Right cardiac atrium (tissue), 5 donors: ENCODE results near the gene NADSYN1. TPM values are rescaled to one million over a fixed set of nuclear protein-coding genes. Genes with fewer than 3 reads are reported as not detected.

Experiments
- ATAC-seq, 2 donors: fragments of 200-7000 bp; cut with Tn5 transposase; one replicate each; pipeline versions ENCODE4 v1.8.0 to v1.9.1; 2020; ENCODE audit warnings: moderate library complexity in 2 of 2, mild to moderate bottlenecking in 1 of 2
- DNase-seq, 3 donors: peaks; one replicate each; pipeline ENCODE4 v3.0.0-alpha.2; 2020
- H3K27ac ChIP-seq: one replicate; pipeline ENCODE4 v1.5.1; 2013; ENCODE audit warnings: mild to moderate bottlenecking, low read length, control low read depth, moderate library complexity
- H3K27me3 ChIP-seq: one replicate; pipeline ENCODE4 v1.6.1; 2013; ENCODE audit not compliant: control insufficient read depth, insufficient read depth
- H3K4me1 ChIP-seq: one replicate; pipeline ENCODE4 v1.6.1; 2013; ENCODE audit warnings: low read length; ENCODE audit not compliant: control insufficient read depth, insufficient read depth
- H3K4me3 ChIP-seq: one replicate; pipeline ENCODE4 v1.5.1; 2013; ENCODE audit warnings: low read length, control low read depth
- H3K9me3 ChIP-seq: one replicate; pipeline ENCODE4 v1.6.1; 2013; ENCODE audit warnings: low read length; ENCODE audit not compliant: control insufficient read depth
- WGBS: extraction: QIAGEN DNeasy Blood & Tissue Kit; methylation state at CpG from one replicate; pipeline ENCODE4 v1.1.7; 2013; 5-methylcytosine and 5-hydroxymethylcytosine counted together
- intact Hi-C, 4 donors: fragments of 100-400 bp; cut with DNase I; formaldehyde crosslinking; loops; one replicate each; pipeline versions ENCODE4 v1.11.0 to v1.14.0; 2022 to 2023
- polyA plus RNA-seq: library from polyadenylated mRNA; stranded (reverse); fragments of 200-250 nt; gene quantifications from one replicate; pipeline ENCODE4 v1.2.3, GENCODE V29; 2013
- total RNA-seq, 4 donors: library from RNA; stranded (reverse); fragmentation: NEBNext Ultra II Directional; extraction: Animal tissue kit (Norgen Biotek cat#: 25700); gene quantifications; one replicate each; pipeline ENCODE4 v1.2.1, GENCODE V29; 2021
- donor health status: healthy with polysubstance abuse.
- donor health status: DM: no; HTN: yes; CAD: no.
- donor health status: DM: no; HTN: no; CAD: no.
- donor health status: DM: no; HTN: yes; CAD: no; lungs with severe emphysema.
- donor health status: DM: yes; HTN: yes; CAD: no.

NADSYN1 gene
- total and polyA plus RNA-seq, 5 donors, result 21.5 to 28.2 (median 25.1) TPM

- 97% methylated on average over 18 of the region's 18 CpGs for WGBS
- Histone ChIP-seq H3K9me3 (no peaks in the 10 kb centered on the region), H3K27me3 (no peaks in the 10 kb centered on the region), H3K4me3 (no peak overlapping the region), H3K4me1 (no peaks in the 10 kb centered on the region), H3K27ac (no peak overlapping the region)
- DNase-seq (no peak), ATAC-seq (no peak)
- intact Hi-C loops, result no loop called here
These were observed 32.5 kb downstream of the NADSYN1 start for GRCh38 chr11:71485466-71485865.

GRCh38 chr11:71486320-71486719 is 33.3 kb downstream of the NADSYN1 start:
- intact Hi-C loops, result no loop called here
- DNase-seq, result no peak
- Histone ChIP-seq H3K27me3 (no peaks in the 10 kb centered on the region), H3K4me3 (no peak overlapping the region), H3K9me3 (no peaks in the 10 kb centered on the region), H3K27ac (no peak overlapping the region), H3K4me1 (no peaks in the 10 kb centered on the region)
- 95% methylated on average over 1 of the region's 1 CpG for whole genome bisulfite sequencing
- ATAC-seq, result no peak

GRCh38 chr11:71488681-71489270 is 35.8 kb downstream of the NADSYN1 start:
- no peaks in the 10 kb centered on the region for H3K4me1 ChIP-seq
- no peak for DNase-seq
- no peak overlapping the region for H3K4me3 ChIP-seq
- intact Hi-C loops, result no loop called here
- no peaks in the 10 kb centered on the region for H3K27me3 ChIP-seq
- 69% methylated on average over 6 of the region's 6 CpGs for WGBS
- H3K9me3 ChIP-seq, result no peaks in the 10 kb centered on the region
- ATAC-seq, result no peak
- no peak overlapping the region for H3K27ac ChIP-seq

- Histone ChIP-seq H3K27ac (no peak overlapping the region), H3K9me3 (no peaks in the 10 kb centered on the region), H3K27me3 (no peaks in the 10 kb centered on the region), H3K4me1 (no peaks in the 10 kb centered on the region), H3K4me3 (no peak overlapping the region)
- ATAC-seq (no peak), DNase-seq (no peak)
- intact Hi-C loops, result no loop called here
- WGBS, result 73% methylated on average over 15 of the region's 15 CpGs
These were observed 36.5 kb downstream of the NADSYN1 start for GRCh38 chr11:71489311-71490043.

- ATAC-seq (no peak), DNase-seq (no peak)
- Histone ChIP-seq H3K27ac (no peak overlapping the region), H3K9me3 (no peaks in the 10 kb centered on the region), H3K27me3 (no peaks in the 10 kb centered on the region), H3K4me3 (no peak overlapping the region), H3K4me1 (no peaks in the 10 kb centered on the region)
- WGBS, result 91% methylated on average over 23 of the region's 23 CpGs
- intact Hi-C loops, result no loop called here
These were observed 37.2 kb downstream of the NADSYN1 start for GRCh38 chr11:71490044-71490730.

- intact Hi-C loops, result no loop called here
- Histone ChIP-seq H3K27ac (no peak overlapping the region), H3K9me3 (no peaks in the 10 kb centered on the region), H3K27me3 (no peaks in the 10 kb centered on the region), H3K4me3 (no peak overlapping the region), H3K4me1 (no peaks in the 10 kb centered on the region)
- no peak for DNase-seq
- no peak for ATAC-seq
- 96% methylated on average over 28 of the region's 28 CpGs for WGBS
These were observed 37.9 kb downstream of the NADSYN1 start for GRCh38 chr11:71490731-71491390.

GRCh38 chr11:71491531-71491930 is 38.5 kb downstream of the NADSYN1 start:
- no peak overlapping the region for H3K27ac ChIP-seq
- no peaks in the 10 kb centered on the region for H3K4me1 ChIP-seq
- intact Hi-C loops, result no loop called here
- DNase-seq, result no peak
- WGBS, result 94% methylated on average over 19 of the region's 19 CpGs
- no peaks in the 10 kb centered on the region for H3K9me3 ChIP-seq
- H3K4me3 ChIP-seq, result no peak overlapping the region
- no peaks in the 10 kb centered on the region for H3K27me3 ChIP-seq
- no peak for ATAC-seq

- H3K4me1 ChIP-seq, result no peaks in the 10 kb centered on the region
- intact Hi-C loops, result no loop called here
- no peak for DNase-seq
- no peaks in the 10 kb centered on the region for H3K27me3 ChIP-seq
- no peak overlapping the region for H3K4me3 ChIP-seq
- no peak overlapping the region for H3K27ac ChIP-seq
- 92% methylated on average over 9 of the region's 9 CpGs for WGBS
- ATAC-seq, result no peak
- no peaks in the 10 kb centered on the region for H3K9me3 ChIP-seq
These were observed 38.9 kb downstream of the NADSYN1 start for GRCh38 chr11:71491940-71492339.

GRCh38 chr11:71495286-71496230 is 42.6 kb downstream of the NADSYN1 start:
- H3K4me1 ChIP-seq, result no peaks in the 10 kb centered on the region
- H3K4me3 ChIP-seq, result no peak overlapping the region
- H3K27ac ChIP-seq, result no peak overlapping the region
- 96% methylated on average over 20 of the region's 20 CpGs for WGBS
- no peaks in the 10 kb centered on the region for H3K9me3 ChIP-seq
- intact Hi-C loops, result no loop called here
- H3K27me3 ChIP-seq, result no peaks in the 10 kb centered on the region
- ATAC-seq, result no peak
- no peak for DNase-seq

GRCh38 chr11:71496421-71496820 is 43.4 kb downstream of the NADSYN1 start:
- H3K27me3 ChIP-seq, result no peaks in the 10 kb centered on the region
- ATAC-seq (no peak), DNase-seq (no peak)
- H3K27ac ChIP-seq, result no peak overlapping the region
- intact Hi-C loops, result no loop called here
- 98% methylated on average over 13 of the region's 13 CpGs for WGBS
- H3K4me3 ChIP-seq, result no peak overlapping the region
- no peaks in the 10 kb centered on the region for H3K4me1 ChIP-seq
- no peaks in the 10 kb centered on the region for H3K9me3 ChIP-seq
